Mucosa of descending colon (tissue), 3 donors: ENCODE measurements around the gene SNHG17. TPM values are rescaled to one million over a fixed set of nuclear protein-coding genes. Genes with fewer than 3 reads are reported as not detected.
"Not testable (repeated sequence)": the region's sequence is repeated elsewhere in the genome, so short reads cannot be mapped to it uniquely, and the experiment has no call there.

Experiments
- ATAC-seq: fragments of 200-7000 bp; cut with Tn5 transposase; one replicate; pipeline ENCODE4 v1.9.1; 2020; ENCODE audit warnings: mild to moderate bottlenecking, moderate library complexity
- DNase-seq, 3 donors: peaks; one replicate each; pipeline ENCODE4 v3.0.0-alpha.2; 2020
- H3K36me3 ChIP-seq: fragments of 200-600 bp; one replicate; pipeline ENCODE4 v1.8.0; 2021; ENCODE audit warnings: low read depth, mild to moderate bottlenecking
- H3K4me1 ChIP-seq: fragments of 200-600 bp; one replicate; pipeline ENCODE4 v1.8.0; 2021; ENCODE audit warnings: low read depth, mild to moderate bottlenecking
- H3K4me3 ChIP-seq: fragments of 200-600 bp; one replicate; pipeline ENCODE4 v1.8.0; 2021; ENCODE audit warnings: mild to moderate bottlenecking
- H3K9me3 ChIP-seq: fragments of 200-600 bp; one replicate; pipeline ENCODE4 v1.8.0; 2021; ENCODE audit warnings: mild to moderate bottlenecking
- CTCF ChIP-seq: fragments of 200-600 bp; IDR thresholded peaks from one replicate; pipeline ENCODE4 v1.8.0; 2022; ENCODE audit warnings: antibody characterized with exemption, mild to moderate bottlenecking
- intact Hi-C, 2 donors: fragments of 100-400 bp; cut with DNase I in 1 of 2; cut with micrococcal nuclease in 1 of 2; formaldehyde crosslinking; loops; one replicate each; pipeline versions ENCODE4 v1.11.0 to v1.11.1; 2022; cut with DNase I, micrococcal nuclease
- total RNA-seq, 3 donors: library from RNA; stranded (reverse); fragmentation: NEBNext Ultra II Directional in 2 of 3; extraction: Animal tissue kit (Norgen Biotek cat#: 25700) in 2 of 3; gene quantifications; one replicate each; pipeline versions ENCODE4 v1.2.1 to v1.2.4, GENCODE V29; 2021 to 2023
- donor health status: DM: no; HTN: no; CAD: no; lungs with moderate emphysema.
- donor health status: DM: no; HTN: no; CAD: no.
- donor health status: DM: no; HTN: yes; CAD: no.

The SNHG17 gene
- total RNA-seq, 3 donors from 2014 or later, result 25.9 to 28.7 (median 26.3) TPM

- DNase-seq (no peak), ATAC-seq (no peak)
- intact Hi-C loops, result no loop called here
- no peaks in the 10 kb centered on the region for H3K9me3 ChIP-seq
- H3K36me3 ChIP-seq, result no peaks in the 10 kb centered on the region
- H3K4me1 ChIP-seq, result peaks cover 16% of the 10 kb centered on the region
- peak overlapping the region; percentile 81 for H3K4me3 ChIP-seq
- no peak for TF ChIP-seq CTCF
Observed at GRCh38 chr20:38445901-38446425, 10.8 kb upstream of the SNHG17 start.

- H3K4me1 ChIP-seq, result peaks cover 16% of the 10 kb centered on the region
- intact Hi-C loops, result no loop called here
- no peaks in the 10 kb centered on the region for H3K9me3 ChIP-seq
- DNase-seq, result no peak
- no peak for ATAC-seq
- H3K36me3 ChIP-seq, result no peaks in the 10 kb centered on the region
- no peak for TF ChIP-seq CTCF
- H3K4me3 ChIP-seq, result no peak overlapping the region
Observed at GRCh38 chr20:38445381-38445796, 10.3 kb upstream of the SNHG17 start.

- intact Hi-C loops, result no loop called here
- H3K4me3 ChIP-seq, result no peak overlapping the region
- DNase-seq, result no peak
- ATAC-seq, result no peak
- H3K36me3 ChIP-seq, result no peaks in the 10 kb centered on the region
- TF ChIP-seq CTCF, result no peak
- H3K9me3 ChIP-seq, result no peaks in the 10 kb centered on the region
- no peaks in the 10 kb centered on the region for H3K4me1 ChIP-seq
Observed at GRCh38 chr20:38441916-38442315, 6.8 kb upstream of the SNHG17 start.

- DNase-seq, H3K36me3 ChIP-seq, H3K9me3 ChIP-seq, H3K4me1 ChIP-seq, intact Hi-C loops, ATAC-seq, H3K4me3 ChIP-seq: not testable (repeated sequence)
Observed at GRCh38 chr20:38441110-38441509, 6.0 kb upstream of the SNHG17 start.

- Histone ChIP-seq H3K4me1 (peaks cover 6% of the 10 kb centered on the region), H3K9me3 (no peaks in the 10 kb centered on the region), H3K36me3 (no peaks in the 10 kb centered on the region), H3K4me3 (no peak overlapping the region)
- ATAC-seq, result no peak
- no peak for DNase-seq
- intact Hi-C loops, result no loop called here
- TF ChIP-seq CTCF, result no peak
Observed at GRCh38 chr20:38437796-38438195, 2.7 kb upstream of the SNHG17 start.

GRCh38 chr20:38435555-38435939, 419 bp upstream of the SNHG17 start:
- no peaks in the 10 kb centered on the region for H3K36me3 ChIP-seq
- H3K9me3 ChIP-seq, result no peaks in the 10 kb centered on the region
- DNase-seq, result no peak
- peaks cover 6% of the 10 kb centered on the region for H3K4me1 ChIP-seq
- intact Hi-C loops, result no loop called here
- no peak overlapping the region for H3K4me3 ChIP-seq
- no peak for TF ChIP-seq CTCF
- ATAC-seq, result no peak
